PC-3 (cell line): ENCODE data around the gene HES2. TPM values are rescaled to one million over a fixed set of nuclear protein-coding genes. Genes with fewer than 3 reads are reported as not detected.
A peak's percentile ranks its signal among the peaks of the same experiment; 100 is the strongest.
"Not testable (repeated sequence)": the region's sequence is repeated elsewhere in the genome, so short reads cannot be mapped to it uniquely, and the experiment has no call there.

Source experiments
- ATAC-seq: fragments of 200-7000 bp; cut with Tn5 transposase; 2 replicates; pipeline ENCODE4 v1.9.1; 2020; ENCODE audit warnings: mild to moderate bottlenecking, moderate library complexity
- BruUV-seq: library from RNA; stranded (reverse); fragments of 400-500 nt; replicated peaks from 2 replicates; lab custom pipeline; 2021; lab: Mats Ljungman, UMichigan
- CTCF ChIA-PET: fragments of 300-600 bp; sonication (Branson Sonifier 250); formaldehyde crosslinking; loops from one replicate; lab custom pipeline; 2022; ENCODE audit warnings: antibody characterized with exemption; lab: Charles Lee
- POLR2A ChIA-PET: fragments of 300-600 bp; sonication (Branson Sonifier 250); formaldehyde crosslinking; loops from one replicate; lab custom pipeline; 2022; ENCODE audit warnings: antibody characterized with exemption; ENCODE audit not compliant: unreplicated experiment; lab: Charles Lee
- DNase-seq: peaks from one replicate; pipeline ENCODE4 v3.0.0-alpha.2; 2015
- H2AFZ ChIP-seq: fragments of 300-600 bp; sonication (generic); 2 replicates; pipeline ENCODE4 v1.6.0; 2016; ENCODE audit warnings: antibody characterized with exemption, low read length
- H3F3A ChIP-seq: fragments of 300-600 bp; sonication (generic); one replicate; pipeline ENCODE4 v1.6.0; 2017; ENCODE audit warnings: antibody characterized with exemption, low read length, control low read depth, mild to moderate bottlenecking; ENCODE audit not compliant: unreplicated experiment
- H3K27ac ChIP-seq: fragments of 300-600 bp; sonication (generic); 2 replicates; pipeline ENCODE4 v1.5.1; 2016; ENCODE audit warnings: mild to moderate bottlenecking, low read length
- H3K27me3 ChIP-seq: fragments of 300-600 bp; sonication (generic); 2 replicates; pipeline ENCODE4 v1.6.1; 2016; ENCODE audit warnings: low read length, mixed read lengths
- H3K36me3 ChIP-seq: fragments of 300-600 bp; sonication (generic); 2 replicates; pipeline ENCODE4 v1.6.1; 2016; ENCODE audit warnings: low read depth, mixed run types, low read length, mixed read lengths
- H3K4me1 ChIP-seq: fragments of 300-600 bp; sonication (generic); 2 replicates; pipeline ENCODE4 v1.5.1; 2016; ENCODE audit warnings: low read length; ENCODE audit not compliant: insufficient read depth
- H3K4me2 ChIP-seq: fragments of 300-600 bp; sonication (generic); 2 replicates; pipeline ENCODE4 v1.6.0; 2016; ENCODE audit warnings: low read length
- H3K4me3 ChIP-seq: fragments of 300-600 bp; sonication (generic); 2 replicates; pipeline ENCODE4 v1.5.1; 2016; ENCODE audit warnings: mild to moderate bottlenecking, low read length, mixed read lengths
- H3K79me2 ChIP-seq: fragments of 300-600 bp; sonication (generic); 2 replicates; pipeline ENCODE4 v1.6.1; 2017; ENCODE audit warnings: low read length, mixed read lengths
- H3K9ac ChIP-seq: fragments of 300-600 bp; sonication (generic); 2 replicates; pipeline ENCODE4 v1.6.0; 2016; ENCODE audit warnings: mild to moderate bottlenecking, low read length
- H3K9me2 ChIP-seq: fragments of 300-600 bp; sonication (generic); replicated peaks from 2 replicates; pipeline ENCODE4 v1.6.1; 2016; ENCODE audit warnings: mixed run types, low read length, mixed read lengths
- H3K9me3 ChIP-seq: fragments of 300-600 bp; sonication (generic); 2 replicates; pipeline ENCODE4 v1.6.1; 2016; ENCODE audit warnings: low read length, mixed read lengths
- H4K20me1 ChIP-seq: fragments of 300-600 bp; sonication (generic); 2 replicates; pipeline ENCODE4 v1.6.1; 2016; ENCODE audit warnings: low read length, mixed read lengths
- EZH2 ChIP-seq: fragments of 300-600 bp; sonication (generic); IDR thresholded peaks from one replicate; pipeline ENCODE4 v1.6.1; 2017; ENCODE audit warnings: antibody characterized with exemption, mild to moderate bottlenecking, low read length; ENCODE audit not compliant: unreplicated experiment
- EZH2phosphoT487 ChIP-seq: fragments of 300-600 bp; sonication (generic); IDR thresholded peaks from 2 replicates; pipeline ENCODE4 v1.6.1; 2018; ENCODE audit warnings: mild to moderate bottlenecking, antibody characterized with exemption, low read length, borderline replicate concordance
- intact Hi-C: fragments of 100-400 bp; cut with micrococcal nuclease; formaldehyde crosslinking; loops from 2 replicates; pipeline ENCODE4 v1.9.0; 2023
- total RNA-seq: library from RNA; depleted of rRNA; stranded (reverse); fragments of >200 nt; gene quantifications from 2 replicates; pipeline ENCODE4 v1.2.3, GENCODE V29; 2014
- TF ChIP-seq, protein P1 (sequence below): fragments of 300-600 bp; sonication (generic); conservative IDR thresholded peaks from 2 replicates; pipeline ENCODE4 v1.5.1; 2017; ENCODE audit warnings: antibody characterized with exemption, low read depth, mild to moderate bottlenecking, low read length

The HES2 gene
- total RNA-seq, 1 experiment from 2014 or later: 42.9 TPM

DNA sequence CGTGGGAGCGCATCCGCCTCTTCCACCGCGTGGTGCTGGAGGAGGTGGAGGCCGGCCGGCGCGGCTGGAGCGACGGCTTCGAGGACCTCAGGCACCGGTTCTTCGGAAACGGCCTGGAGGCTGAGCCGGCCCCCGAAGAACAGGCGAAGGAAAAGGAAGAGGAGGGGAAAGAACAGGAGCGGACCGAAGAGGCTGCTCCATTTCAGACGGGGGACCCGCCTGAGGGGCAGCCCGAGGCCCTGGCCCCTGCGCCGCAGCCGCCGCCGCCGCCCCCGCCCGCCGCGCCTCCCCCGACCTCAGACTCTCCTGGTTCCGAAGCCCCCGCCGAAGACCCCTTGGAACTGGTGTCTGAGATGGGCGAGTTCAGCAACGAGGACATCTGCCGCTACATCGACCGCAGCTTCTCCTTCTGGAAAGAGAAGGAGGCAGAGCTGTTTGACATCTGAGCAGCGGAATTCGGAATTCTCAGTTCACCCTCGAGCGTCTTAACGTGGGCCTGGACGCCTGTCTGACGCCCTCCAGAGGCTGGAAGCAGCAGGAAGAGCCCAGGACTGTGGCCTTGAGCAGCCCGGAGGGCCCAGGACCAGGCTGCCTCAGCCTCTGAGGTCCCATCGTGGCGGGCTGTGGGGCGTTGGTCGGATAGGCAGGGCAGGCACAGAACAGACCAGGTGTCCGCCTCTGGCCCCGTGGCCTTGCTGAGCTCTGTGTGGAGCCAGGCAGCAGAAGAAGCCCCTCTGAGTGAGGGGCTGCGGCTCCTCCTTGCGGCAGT is 36.2 kb upstream of the HES2 start:
- peaks cover 15% of the 10 kb centered on the region for H3K27me3 ChIP-seq
- H2AFZ ChIP-seq, POLR2A ChIA-PET, H3K9ac ChIP-seq, BruUV-seq, H3K9me2 ChIP-seq, H3K27ac ChIP-seq, H4K20me1 ChIP-seq, H3K36me3 ChIP-seq, H3K4me2 ChIP-seq, H3K9me3 ChIP-seq, H3F3A ChIP-seq, H3K79me2 ChIP-seq, DNase-seq, H3K4me3 ChIP-seq, H3K4me1 ChIP-seq, intact Hi-C loops, CTCF ChIA-PET: not testable (repeated sequence)
- TF ChIP-seq, protein P1, sequence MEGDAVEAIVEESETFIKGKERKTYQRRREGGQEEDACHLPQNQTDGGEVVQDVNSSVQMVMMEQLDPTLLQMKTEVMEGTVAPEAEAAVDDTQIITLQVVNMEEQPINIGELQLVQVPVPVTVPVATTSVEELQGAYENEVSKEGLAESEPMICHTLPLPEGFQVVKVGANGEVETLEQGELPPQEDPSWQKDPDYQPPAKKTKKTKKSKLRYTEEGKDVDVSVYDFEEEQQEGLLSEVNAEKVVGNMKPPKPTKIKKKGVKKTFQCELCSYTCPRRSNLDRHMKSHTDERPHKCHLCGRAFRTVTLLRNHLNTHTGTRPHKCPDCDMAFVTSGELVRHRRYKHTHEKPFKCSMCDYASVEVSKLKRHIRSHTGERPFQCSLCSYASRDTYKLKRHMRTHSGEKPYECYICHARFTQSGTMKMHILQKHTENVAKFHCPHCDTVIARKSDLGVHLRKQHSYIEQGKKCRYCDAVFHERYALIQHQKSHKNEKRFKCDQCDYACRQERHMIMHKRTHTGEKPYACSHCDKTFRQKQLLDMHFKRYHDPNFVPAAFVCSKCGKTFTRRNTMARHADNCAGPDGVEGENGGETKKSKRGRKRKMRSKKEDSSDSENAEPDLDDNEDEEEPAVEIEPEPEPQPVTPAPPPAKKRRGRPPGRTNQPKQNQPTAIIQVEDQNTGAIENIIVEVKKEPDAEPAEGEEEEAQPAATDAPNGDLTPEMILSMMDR: 0 out of 2 replicates have a peak, but pooled peaks have one; percentile 16
- 0 out of 2 replicates have a peak, but pooled peaks have one; percentile 7 for ATAC-seq

DNA sequence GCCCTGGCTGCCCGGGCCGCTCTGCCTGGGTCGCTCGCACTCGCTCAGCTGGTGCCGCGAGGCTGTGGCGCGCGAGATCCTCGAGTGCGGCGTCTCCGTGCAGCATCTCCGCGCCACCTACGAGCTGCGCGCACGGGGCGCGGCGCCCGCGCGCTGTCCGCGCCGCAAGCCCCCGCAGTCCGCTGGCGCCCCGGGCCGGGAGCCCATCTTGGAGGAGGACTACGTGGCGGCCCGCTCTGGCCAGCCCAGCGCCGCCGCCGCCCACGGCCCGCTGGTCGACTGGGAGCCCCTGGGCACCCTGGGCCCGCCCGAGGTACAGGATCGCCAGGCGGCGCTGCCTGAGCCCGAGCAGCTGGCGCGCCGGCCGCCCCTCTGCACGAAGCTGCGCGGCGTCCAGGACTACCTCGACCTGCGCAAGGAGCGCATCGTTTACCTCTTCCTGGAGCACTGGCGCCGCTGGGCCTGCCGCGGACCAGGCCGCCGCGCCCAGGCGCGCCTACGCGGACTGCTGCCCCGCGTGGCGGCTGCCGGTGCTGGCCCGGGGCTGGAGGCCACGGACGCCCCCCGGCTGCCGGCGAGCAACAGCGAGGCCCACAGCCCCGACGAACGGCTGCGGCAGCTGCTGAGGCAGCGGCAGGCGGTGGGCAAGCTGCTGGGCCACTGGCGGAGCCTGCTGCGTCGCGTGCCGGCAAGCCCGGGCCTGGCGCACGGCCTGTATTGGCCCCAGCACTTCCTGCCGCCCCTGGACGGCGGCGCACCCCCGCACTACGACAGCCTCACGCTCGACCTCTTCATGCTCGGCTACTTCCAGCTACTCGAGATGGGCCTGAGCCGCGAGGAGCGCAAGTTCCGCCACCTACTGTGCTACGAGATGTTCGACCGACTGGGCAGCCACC is 35.4 kb upstream of the HES2 start:
- H3K9ac ChIP-seq: no peak overlapping the region
- POLR2A ChIA-PET: interaction anchor here (1.3 kb wide), 1 partner anchor 249 kb away, joined by 3 read pairs; no protein-coding TSS in a partner anchor
- intact Hi-C loops: no loop called here
- no peaks in the 10 kb centered on the region for H4K20me1 ChIP-seq
- no peak overlapping the region for H3K4me2 ChIP-seq
- no peak overlapping the region for H3K27ac ChIP-seq
- no peaks in the 10 kb centered on the region for H3K79me2 ChIP-seq
- no peaks in the 10 kb centered on the region for H3K9me2 ChIP-seq
- no TSS peak for BruUV-seq
- TF ChIP-seq EZH2 (no peak), EZH2phosphoT487 (no peak)
- TF ChIP-seq, protein P1: no peak
- H2AFZ ChIP-seq: no peak overlapping the region
- ATAC-seq (peak; percentile 25), DNase-seq (no peak)
- H3K4me1 ChIP-seq: no peaks in the 10 kb centered on the region
- no peak overlapping the region for H3K4me3 ChIP-seq
- no peaks in the 10 kb centered on the region for H3K36me3 ChIP-seq
- H3K9me3 ChIP-seq: no peaks in the 10 kb centered on the region
- no peaks in the 10 kb centered on the region for H3F3A ChIP-seq
- peaks cover 15% of the 10 kb centered on the region for H3K27me3 ChIP-seq
- CTCF ChIA-PET: no interaction called here
